Camera-type eye (tissue), 1 donor: ENCODE results near the gene SP9. TPM values are rescaled to one million over a fixed set of nuclear protein-coding genes. Genes with fewer than 3 reads are reported as not detected.

ENCODE experiments used
- total RNA-seq: library from RNA; depleted of rRNA; stranded (reverse); fragments of >200 nt; gene quantifications from one replicate; pipeline ENCODE4 v1.2.3, GENCODE V29; 2014

SP9 gene
- total RNA-seq: not detected

DNA sequence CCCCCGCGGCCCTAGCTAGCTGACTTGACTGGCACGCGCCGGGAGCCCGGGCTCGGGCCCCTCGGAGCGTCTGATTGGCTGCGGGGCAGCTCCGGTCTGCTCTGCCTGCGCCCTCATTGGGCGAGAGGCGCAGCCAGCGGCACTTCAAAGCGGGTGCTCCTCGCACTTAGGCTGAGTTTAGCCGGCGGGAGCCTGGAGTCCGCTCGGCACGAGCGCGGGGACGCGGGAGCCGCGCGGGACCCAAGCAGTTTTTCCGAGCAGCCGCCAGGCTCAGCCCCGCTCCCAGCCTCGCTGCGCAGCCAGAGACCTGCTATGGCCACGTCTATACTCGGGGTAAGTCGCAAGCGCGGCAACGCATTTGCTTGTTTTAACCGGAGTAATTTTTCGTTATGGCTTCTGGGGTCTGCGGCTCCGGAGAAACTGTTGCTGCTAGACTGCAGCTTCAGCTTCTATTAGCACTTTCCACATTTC is at the start of gene SP9:
Gene SP9, plus strand, starts transcription at position 174 of the 471 bp plus-strand sequence. Its CDS starts 139 bp downstream, at position 313.

Other genes starting within 250 kb of the SP9 start
- 68.4 TPM for gene OLA1, start 86.4 kb upstream of the SP9 start, total RNA-seq
- gene SCRN3, start 60.8 kb downstream of the SP9 start, total RNA-seq: 60.2 TPM
- gene GPR155, start 152.1 kb downstream of the SP9 start, total RNA-seq: 7.9 TPM